Activated CD8-positive, alpha-beta memory T cell treated with anti-CD3 and anti-CD28 coated beads, Interleukin-2, amount 50 U/mL, for 1 hour (primary cell): ENCODE measurements around the gene WWOX.
"Not testable (repeated sequence)": the region's sequence is repeated elsewhere in the genome, so short reads cannot be mapped to it uniquely, and the experiment has no call there.

ENCODE experiments used
- DNase-seq: peaks from one replicate; pipeline ENCODE4 v3.0.0-alpha.2; 2020; ENCODE audit errors: extremely low read depth

WWOX gene

DNA sequence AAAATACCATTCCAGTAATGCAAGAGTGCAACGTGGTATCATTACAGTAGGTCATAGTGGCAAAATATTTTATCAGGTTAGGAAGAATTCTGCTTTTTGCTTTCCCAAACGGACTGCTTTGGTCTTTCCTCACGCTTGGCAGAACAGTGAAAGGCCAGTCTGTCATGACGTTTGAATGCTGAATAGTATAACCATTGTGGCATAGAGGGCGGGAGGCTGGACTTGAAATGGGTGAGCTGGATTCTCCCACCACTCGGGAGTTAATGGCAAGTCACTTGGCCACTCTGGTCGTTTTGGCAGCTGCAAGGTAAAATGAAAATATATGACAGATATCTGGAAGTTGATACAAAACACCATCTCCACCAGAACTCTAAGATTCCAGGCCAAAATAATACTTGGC, 1109.9 kb downstream of the WWOX start:
- DNase-seq: no peak

DNA sequence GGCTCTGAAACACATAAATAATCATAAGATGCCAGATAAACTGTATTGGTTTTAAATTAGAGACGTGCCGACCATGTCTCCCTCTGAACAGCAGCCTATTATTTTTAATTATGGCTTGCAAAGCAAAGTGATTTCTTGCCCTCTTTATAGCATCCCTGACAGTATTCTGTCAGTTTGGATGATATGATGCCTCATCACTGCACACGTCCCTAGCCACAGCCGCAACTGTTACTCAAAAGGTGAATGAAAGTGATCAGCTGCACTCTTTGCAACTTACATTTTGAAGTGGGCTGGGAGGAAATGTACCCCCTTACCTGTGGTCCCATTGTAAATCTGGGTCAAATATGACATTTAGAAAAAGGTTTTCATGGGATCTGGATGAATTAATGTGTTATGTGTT, 1111.2 kb downstream of the WWOX start:
- DNase-seq: no peak

DNA sequence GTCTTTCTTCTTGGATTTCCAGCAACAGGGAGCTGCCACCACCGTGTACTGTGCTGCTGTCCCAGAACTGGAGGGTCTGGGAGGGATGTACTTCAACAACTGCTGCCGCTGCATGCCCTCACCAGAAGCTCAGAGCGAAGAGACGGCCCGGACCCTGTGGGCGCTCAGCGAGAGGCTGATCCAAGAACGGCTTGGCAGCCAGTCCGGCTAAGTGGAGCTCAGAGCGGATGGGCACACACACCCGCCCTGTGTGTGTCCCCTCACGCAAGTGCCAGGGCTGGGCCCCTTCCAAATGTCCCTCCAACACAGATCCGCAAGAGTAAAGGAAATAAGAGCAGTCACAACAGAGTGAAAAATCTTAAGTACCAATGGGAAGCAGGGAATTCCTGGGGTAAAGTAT, 1112.1 kb downstream of the WWOX start:
- DNase-seq: no peak

DNA sequence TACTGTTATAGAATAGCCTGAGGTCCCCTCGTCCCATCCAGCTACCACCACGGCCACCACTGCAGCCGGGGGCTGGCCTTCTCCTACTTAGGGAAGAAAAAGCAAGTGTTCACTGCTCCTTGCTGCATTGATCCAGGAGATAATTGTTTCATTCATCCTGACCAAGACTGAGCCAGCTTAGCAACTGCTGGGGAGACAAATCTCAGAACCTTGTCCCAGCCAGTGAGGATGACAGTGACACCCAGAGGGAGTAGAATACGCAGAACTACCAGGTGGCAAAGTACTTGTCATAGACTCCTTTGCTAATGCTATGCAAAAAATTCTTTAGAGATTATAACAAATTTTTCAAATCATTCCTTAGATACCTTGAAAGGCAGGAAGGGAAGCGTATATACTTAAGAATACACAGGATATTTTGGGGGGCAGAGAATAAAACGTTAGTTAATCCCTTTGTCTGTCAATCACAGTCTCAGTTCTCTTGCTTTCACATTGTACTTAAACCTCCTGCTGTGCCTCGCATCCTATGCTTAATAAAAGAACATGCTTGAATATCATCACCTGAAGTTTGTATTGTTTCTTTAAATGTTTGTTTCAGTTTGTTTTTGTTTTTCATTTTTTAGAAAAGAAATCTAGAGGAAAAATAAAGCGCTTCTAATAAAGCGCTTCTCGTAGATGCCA, 1112.8 kb downstream of the WWOX start:
- DNase-seq: no peak

GRCh38 chr16:79213214-79213613, 1113.8 kb downstream of the WWOX start:
- no peak for DNase-seq

- DNase-seq: no peak
Measured at GRCh38 chr16:79215289-79215688, 1115.8 kb downstream of the WWOX start.

DNA sequence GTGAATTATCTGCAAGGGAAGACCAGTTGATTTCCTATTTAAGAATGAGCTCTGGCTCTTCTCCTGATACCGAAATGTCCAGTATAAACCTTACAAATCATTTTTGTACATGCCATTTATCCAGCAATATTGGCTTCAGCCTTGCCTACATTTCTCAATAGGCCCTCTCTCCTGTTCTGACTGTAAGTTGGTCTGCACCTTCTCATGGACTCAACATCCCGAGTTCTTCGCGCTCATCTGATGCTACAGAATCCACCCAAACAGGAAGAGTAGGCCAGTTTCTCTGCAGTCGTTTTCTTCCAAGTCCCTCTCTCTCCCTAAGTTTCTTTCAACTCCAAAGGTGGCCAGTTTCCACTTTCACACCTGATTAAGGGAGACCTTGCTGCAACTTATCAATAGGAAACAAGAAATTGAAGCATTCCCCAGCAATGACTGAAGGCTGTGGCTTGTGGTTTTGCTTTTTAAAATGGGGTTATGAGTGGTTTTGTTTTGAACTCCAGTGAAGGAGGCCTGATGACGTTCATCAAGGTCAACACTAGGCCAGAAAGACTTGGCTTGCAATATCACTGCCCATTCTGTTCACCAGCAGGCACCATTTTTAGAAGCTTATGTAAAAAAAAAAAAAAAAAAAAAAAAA, 1118.0 kb downstream of the WWOX start:
- DNase-seq: no peak

DNA sequence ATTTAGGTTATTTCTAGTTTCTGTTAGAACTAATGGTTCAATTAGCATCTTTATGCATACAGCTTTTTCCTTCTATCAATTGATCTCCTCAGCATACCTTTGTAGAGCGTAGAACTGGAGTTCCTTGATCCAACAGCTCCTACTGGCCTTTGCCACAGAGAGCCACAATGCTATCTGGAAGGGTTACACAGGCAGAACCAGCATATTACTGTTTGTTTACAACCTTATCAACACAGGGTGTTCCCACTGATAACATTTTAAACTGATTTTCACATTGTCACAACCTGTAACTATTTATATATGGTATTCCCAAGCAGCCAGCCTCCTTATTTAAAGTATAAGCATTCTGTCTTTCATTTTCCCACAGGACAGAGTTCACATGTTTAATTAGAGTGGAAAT, 1118.9 kb downstream of the WWOX start:
- DNase-seq: no peak

DNA sequence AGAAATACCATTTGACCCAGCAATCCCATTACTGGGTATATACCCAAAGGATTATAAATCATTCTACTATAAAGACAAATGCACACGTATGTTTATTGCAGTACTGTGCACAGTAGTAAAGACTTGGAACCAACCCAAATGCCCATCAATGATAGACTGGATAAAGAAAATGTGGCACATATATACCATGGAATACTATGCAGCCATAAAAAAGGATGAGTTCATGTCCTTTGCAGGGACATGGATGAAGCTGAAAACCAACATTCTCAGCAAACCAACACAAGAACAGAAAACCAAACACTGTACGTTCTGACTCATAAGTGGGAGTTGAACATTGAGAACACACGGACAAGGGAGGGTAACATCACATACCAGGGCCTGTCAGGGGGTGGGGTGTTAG, 1126.5 kb downstream of the WWOX start:
- DNase-seq: not testable (repeated sequence)

GRCh38 chr16:79229361-79229760, 1129.9 kb downstream of the WWOX start:
- no peak for DNase-seq

- not testable (repeated sequence) for DNase-seq
Measured at GRCh38 chr16:79245700-79246099, 1146.2 kb downstream of the WWOX start.

DNA sequence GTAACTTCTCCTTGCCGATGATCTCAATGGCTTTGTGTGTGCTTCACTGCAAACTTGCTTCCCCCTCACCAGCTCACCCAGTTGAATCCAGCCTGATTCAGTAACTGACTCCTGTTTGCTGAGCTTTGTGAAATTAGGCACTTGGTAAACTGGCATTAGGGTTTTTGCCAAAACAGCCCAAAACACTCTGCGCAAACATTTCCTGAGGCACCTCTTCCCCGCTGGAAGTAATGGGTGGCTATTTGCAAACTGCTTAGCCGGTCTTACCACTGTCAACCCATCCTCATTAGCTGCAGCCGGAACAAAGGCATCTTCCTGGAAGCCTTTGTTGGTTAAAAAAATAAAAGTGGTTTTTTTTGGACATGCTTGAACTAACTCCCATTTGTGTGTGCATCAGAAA, 1147.9 kb downstream of the WWOX start:
- DNase-seq: no peak

DNA sequence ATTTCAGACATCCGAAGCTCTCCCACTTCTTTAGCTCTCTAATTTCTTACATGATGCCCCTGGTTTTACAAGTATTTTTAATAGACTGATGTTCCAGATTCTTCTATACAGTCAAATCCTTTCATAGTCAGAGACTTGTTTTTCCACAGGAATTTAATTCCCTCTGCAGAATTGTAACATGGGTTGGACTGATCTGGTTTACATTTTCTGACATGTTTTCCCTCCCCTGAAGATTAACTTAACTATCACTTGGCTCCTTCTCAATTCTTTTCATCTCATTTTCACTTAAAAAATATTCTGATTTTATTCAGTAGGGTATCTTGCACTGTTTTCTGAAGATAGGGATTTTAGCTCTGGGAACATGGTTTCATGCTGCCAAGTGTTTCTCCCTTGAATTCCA, 1148.9 kb downstream of the WWOX start:
- no peak for DNase-seq

DNA sequence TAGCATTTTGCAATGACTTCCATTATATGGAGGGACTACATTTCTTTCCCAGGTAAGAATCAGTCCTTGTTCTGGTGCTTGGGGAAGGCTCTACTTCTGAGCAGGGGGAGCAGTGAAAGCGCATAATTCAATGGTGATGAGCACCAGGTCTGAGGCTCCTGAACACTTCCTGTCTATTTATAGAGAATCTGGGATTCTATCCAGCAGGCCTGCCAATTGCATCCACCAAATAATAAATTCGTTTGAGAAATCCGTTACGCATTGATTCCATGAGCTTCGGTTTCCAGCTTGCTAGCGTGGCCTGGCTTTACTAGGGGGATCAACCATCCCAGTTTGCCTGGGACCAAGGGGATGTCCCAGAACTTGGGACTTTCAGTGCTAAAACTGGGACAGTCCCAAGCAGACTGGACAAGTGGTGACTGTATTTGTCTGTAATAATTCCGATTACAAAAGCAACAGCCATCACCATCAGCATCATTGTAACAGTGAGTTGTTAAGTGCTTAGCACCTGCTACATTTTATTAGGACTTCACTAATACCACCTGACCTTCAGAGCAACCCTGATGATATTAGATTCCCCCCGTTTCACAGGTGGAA, 1151.1 kb downstream of the WWOX start:
- no peak for DNase-seq

GRCh38 chr16:79253100-79253631, 1153.7 kb downstream of the WWOX start:
- no peak for DNase-seq

GRCh38 chr16:79257953-79258490, 1158.6 kb downstream of the WWOX start:
- no peak for DNase-seq

DNA sequence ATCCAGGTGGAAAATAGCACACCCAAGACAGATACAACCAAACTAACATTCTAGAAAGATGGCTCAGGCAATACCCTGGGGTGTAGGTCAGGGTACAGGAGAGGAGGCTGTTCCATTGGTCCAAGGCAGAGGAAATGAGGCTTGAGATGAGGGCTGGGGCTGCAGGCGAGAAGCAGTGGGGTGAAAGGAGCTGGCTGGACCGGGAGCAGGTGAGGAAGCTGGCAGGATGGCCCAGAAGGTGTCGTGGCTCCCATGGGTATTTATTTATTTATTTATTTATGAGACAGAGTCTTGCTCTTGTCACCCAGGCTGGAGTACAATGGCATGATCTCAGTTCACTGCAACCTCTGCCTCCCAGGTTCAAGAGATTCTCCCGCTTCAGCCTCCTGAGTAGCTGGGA, 1161.4 kb downstream of the WWOX start:
- not testable (repeated sequence) for DNase-seq

DNA sequence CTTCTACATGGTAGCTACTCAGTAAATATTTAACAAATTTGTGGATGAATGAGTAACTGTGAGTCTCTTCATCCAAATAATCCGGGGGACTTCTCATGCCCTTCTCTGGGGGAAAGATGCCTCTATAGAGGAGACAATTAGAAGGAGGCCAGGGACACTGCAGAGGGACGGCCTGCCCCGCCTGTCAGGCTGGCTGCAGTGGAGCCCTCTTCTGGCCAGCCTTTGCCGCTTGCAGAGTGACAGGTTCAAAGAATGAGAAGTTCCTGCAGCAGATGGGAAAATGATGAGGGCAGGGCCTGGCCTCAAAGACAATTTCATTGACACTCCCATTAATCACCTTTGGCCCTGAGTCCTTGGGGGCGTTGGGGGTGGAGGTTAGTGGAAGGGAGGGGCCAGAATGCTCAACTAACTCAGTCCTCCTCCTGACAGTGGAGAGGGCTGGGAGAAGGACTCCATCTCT, 1162.1 kb downstream of the WWOX start:
- no peak for DNase-seq

DNA sequence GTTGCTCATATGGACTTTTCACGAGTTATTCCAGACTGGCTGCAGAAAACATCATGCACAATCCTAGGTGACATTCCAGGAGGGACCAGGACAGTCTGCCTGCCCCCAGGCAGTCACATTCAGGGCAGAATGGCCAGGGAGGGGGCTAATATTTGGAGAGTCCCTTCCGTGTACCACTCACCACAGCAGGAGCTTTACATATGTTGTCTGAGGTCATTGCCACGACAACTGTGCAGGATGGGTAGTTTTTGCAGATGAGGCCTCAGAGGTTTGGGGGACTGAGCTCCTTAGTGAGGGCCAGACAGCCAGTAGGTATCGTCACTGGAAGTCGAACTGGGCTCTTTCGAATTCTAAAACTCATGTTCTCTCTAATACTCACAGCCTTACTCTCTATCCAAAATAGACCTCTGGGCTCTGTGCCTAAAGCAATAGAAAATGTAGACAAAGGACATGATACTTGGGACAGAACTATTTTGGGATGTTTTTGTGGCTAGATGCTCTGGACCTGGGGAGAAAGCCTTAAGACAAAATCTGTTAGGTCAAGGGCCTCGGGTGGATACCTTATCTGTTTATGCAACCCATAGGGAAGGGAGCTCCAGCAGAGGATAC, 1162.6 kb downstream of the WWOX start:
- no peak for DNase-seq
